ENCODE data around the gene TMEM135. TPM values are rescaled to one million over a fixed set of nuclear protein-coding genes. Genes with fewer than 3 reads are reported as not detected.
A peak's percentile ranks its signal among the peaks of the same experiment; 100 is the strongest.

The TMEM135 gene
- total RNA-seq, 1 donor, result 35.8 TPM

- Histone ChIP-seq H3K79me2 (ENCODE audit: insufficient read depth, low read length) (no peaks in the 10 kb centered on the region), H3K4me3 (ENCODE audit: insufficient read depth, low read length) (no peak overlapping the region), H3K4me1 (ENCODE audit: insufficient read depth, low read length) (no peaks in the 10 kb centered on the region), H4K20me1 (ENCODE audit: insufficient read depth, low read length) (no peaks in the 10 kb centered on the region), H3K27ac (ENCODE audit: low read depth, low read length) (no peak overlapping the region), H3K4me2 (ENCODE audit: insufficient read depth, low read length) (no peak overlapping the region), H3K9me3 (ENCODE audit: low read depth, low read length) (no peaks in the 10 kb centered on the region), H3K36me3 (ENCODE audit: insufficient read depth, low read length) (no peaks in the 10 kb centered on the region), H3K27me3 (ENCODE audit: insufficient read depth, low read length) (no peaks in the 10 kb centered on the region), H2AFZ (ENCODE audit: low read length) (no peak overlapping the region)
- no peak for TF ChIP-seq CTCF (IDR thresholded peaks at IDR 0.05; ENCODE audit: extremely low read depth, low read depth, low read length)
- no peak for DNase-seq (ENCODE audit: insufficient read length, low spot score, missing footprints)
Measured at GRCh38 chr11:87286338-87286737, 248.6 kb downstream of the TMEM135 start.

GRCh38 chr11:87290304-87290922 is 252.7 kb downstream of the TMEM135 start:
- no peak overlapping the region for H3K4me2 ChIP-seq (ENCODE audit: insufficient read depth, low read length)
- peak; percentile 36 for DNase-seq (ENCODE audit: insufficient read length, low spot score, missing footprints)
- no peaks in the 10 kb centered on the region for H4K20me1 ChIP-seq (ENCODE audit: insufficient read depth, low read length)
- no peak overlapping the region for H3K4me3 ChIP-seq (ENCODE audit: insufficient read depth, low read length)
- H3K27me3 ChIP-seq (ENCODE audit: insufficient read depth, low read length), result no peaks in the 10 kb centered on the region
- no peaks in the 10 kb centered on the region for H3K79me2 ChIP-seq (ENCODE audit: insufficient read depth, low read length)
- H3K27ac ChIP-seq (ENCODE audit: low read depth, low read length), result no peak overlapping the region
- no peaks in the 10 kb centered on the region for H3K4me1 ChIP-seq (ENCODE audit: insufficient read depth, low read length)
- peak; percentile 58 for TF ChIP-seq CTCF (IDR thresholded peaks at IDR 0.05; ENCODE audit: extremely low read depth, low read depth, low read length)
- H2AFZ ChIP-seq (ENCODE audit: low read length), result no peak overlapping the region
- no peaks in the 10 kb centered on the region for H3K36me3 ChIP-seq (ENCODE audit: insufficient read depth, low read length)
- H3K9me3 ChIP-seq (ENCODE audit: low read depth, low read length), result no peaks in the 10 kb centered on the region

- no peak overlapping the region for H3K4me2 ChIP-seq (ENCODE audit: insufficient read depth, low read length)
- no peak overlapping the region for H3K4me3 ChIP-seq (ENCODE audit: insufficient read depth, low read length)
- TF ChIP-seq CTCF (IDR thresholded peaks at IDR 0.05; ENCODE audit: extremely low read depth, low read depth, low read length), result no peak
- H3K36me3 ChIP-seq (ENCODE audit: insufficient read depth, low read length), result no peaks in the 10 kb centered on the region
- H4K20me1 ChIP-seq (ENCODE audit: insufficient read depth, low read length), result no peaks in the 10 kb centered on the region
- DNase-seq (ENCODE audit: insufficient read length, low spot score, missing footprints), result no peak
- no peaks in the 10 kb centered on the region for H3K4me1 ChIP-seq (ENCODE audit: insufficient read depth, low read length)
- no peaks in the 10 kb centered on the region for H3K27me3 ChIP-seq (ENCODE audit: insufficient read depth, low read length)
- no peak overlapping the region for H3K27ac ChIP-seq (ENCODE audit: low read depth, low read length)
- no peaks in the 10 kb centered on the region for H3K9me3 ChIP-seq (ENCODE audit: low read depth, low read length)
- no peak overlapping the region for H2AFZ ChIP-seq (ENCODE audit: low read length)
- no peaks in the 10 kb centered on the region for H3K79me2 ChIP-seq (ENCODE audit: insufficient read depth, low read length)
Measured at GRCh38 chr11:87292598-87292997, 254.9 kb downstream of the TMEM135 start.

- no peak for TF ChIP-seq CTCF (IDR thresholded peaks at IDR 0.05; ENCODE audit: extremely low read depth, low read depth, low read length)
Measured at GRCh38 chr11:87295237-87295636, 257.5 kb downstream of the TMEM135 start.

More at GRCh38 chr11:87295237-87295636, 257.5 kb downstream of the TMEM135 start:
- no peak overlapping the region for H2AFZ ChIP-seq (ENCODE audit: low read length)
- no peaks in the 10 kb centered on the region for H3K27me3 ChIP-seq (ENCODE audit: insufficient read depth, low read length)
- H3K4me3 ChIP-seq (ENCODE audit: insufficient read depth, low read length), result no peak overlapping the region
- DNase-seq (ENCODE audit: insufficient read length, low spot score, missing footprints), result no peak
- H4K20me1 ChIP-seq (ENCODE audit: insufficient read depth, low read length), result no peaks in the 10 kb centered on the region
- no peaks in the 10 kb centered on the region for H3K9me3 ChIP-seq (ENCODE audit: low read depth, low read length)
- H3K36me3 ChIP-seq (ENCODE audit: insufficient read depth, low read length), result no peaks in the 10 kb centered on the region
- no peaks in the 10 kb centered on the region for H3K4me1 ChIP-seq (ENCODE audit: insufficient read depth, low read length)
- H3K27ac ChIP-seq (ENCODE audit: low read depth, low read length), result no peak overlapping the region
- no peaks in the 10 kb centered on the region for H3K79me2 ChIP-seq (ENCODE audit: insufficient read depth, low read length)
- no peak overlapping the region for H3K4me2 ChIP-seq (ENCODE audit: insufficient read depth, low read length)

All from osteoblast (primary cell).